Inflammatory macrophage (primary cell): ENCODE measurements around the gene CDK5RAP1.
"Not testable (repeated sequence)": the region's sequence is repeated elsewhere in the genome, so short reads cannot be mapped to it uniquely, and the experiment has no call there.

Source experiments
- DNase-seq, 2 donors: peaks; one replicate each; pipeline ENCODE4 v3.0.0-alpha.2; 2020 to 2022

Gene CDK5RAP1

GRCh38 chr20:33419140-33419974 is 18.0 kb upstream of the CDK5RAP1 start:
- no peak for DNase-seq

DNA sequence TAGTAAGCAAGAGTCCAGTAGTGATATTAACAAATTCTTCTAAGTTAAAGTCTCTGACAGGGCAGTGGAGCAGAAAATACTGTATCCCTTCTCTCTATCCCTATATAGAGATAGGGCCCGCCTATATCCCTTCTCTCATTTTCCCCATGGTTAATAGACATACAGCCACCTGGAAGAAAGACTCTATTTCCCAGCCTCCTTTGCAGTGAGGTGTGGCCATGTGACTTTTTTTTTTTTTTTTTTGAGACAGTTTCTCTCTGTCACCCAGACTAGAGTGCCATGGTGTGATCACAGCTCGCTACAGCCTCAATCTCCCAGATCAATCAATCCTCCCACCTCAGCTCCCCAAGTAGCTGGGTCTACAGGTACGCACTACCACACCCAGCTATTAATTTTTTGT is 16.7 kb upstream of the CDK5RAP1 start:
- DNase-seq = no peak

- DNase-seq = peak in 1 of 2 donors; percentile 9
Observed at GRCh38 chr20:33415948-33416347, 14.6 kb upstream of the CDK5RAP1 start.

- DNase-seq = no peak
Observed at GRCh38 chr20:33412484-33412838, 11.1 kb upstream of the CDK5RAP1 start.

GRCh38 chr20:33411711-33412483 is 10.6 kb upstream of the CDK5RAP1 start:
- DNase-seq = no peak

DNA sequence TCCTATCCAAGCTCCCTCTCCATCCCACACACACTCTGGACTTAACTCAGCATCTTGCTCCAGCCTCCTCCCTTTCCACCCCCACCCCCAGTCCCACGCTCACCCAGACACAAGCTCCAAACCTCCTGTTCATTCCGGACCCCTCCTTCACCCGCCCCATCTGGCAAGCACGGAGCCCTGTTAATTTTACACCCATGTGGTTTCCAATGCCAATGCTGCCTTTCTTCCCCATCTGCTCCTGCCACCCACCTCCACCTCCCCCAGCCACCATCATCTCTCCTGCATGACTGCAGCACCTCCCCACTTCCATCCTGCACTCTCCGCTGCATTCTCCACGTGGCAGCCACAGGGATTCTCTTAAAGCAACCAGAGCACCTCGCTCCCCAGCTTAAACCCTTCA is 9.9 kb upstream of the CDK5RAP1 start:
- DNase-seq = no peak

DNA sequence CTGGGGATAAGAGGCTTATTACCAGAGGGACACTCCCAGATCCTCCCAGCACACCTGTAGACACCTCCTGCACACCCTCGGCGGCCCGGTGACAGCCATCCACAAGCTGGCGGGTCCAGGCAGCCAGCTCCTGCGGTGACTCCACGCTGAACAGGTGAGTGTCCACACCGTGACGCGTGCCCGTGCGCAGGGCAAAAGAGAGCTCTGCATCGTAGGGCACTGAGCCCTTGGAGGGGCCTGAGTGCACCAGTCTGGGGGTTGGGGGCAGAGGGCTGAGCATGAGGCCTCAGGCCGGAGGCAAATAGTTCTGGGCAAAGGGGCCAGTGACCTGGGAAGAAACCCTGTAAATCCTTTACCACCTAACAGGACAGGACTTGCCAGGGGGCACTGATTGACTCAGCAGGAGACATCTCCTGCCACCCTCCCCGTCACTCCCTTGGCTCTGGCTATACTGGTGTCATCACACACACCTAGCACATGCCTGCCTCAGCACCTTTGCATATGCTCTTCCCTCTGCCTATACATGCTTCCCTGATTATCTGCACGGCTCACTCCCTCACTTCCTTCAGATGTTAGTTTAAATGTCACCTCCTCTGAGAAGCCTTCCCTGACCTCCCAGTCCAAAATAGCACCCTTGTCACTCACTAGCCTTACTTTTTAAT is 8.9 kb upstream of the CDK5RAP1 start:
- no peak for DNase-seq

DNA sequence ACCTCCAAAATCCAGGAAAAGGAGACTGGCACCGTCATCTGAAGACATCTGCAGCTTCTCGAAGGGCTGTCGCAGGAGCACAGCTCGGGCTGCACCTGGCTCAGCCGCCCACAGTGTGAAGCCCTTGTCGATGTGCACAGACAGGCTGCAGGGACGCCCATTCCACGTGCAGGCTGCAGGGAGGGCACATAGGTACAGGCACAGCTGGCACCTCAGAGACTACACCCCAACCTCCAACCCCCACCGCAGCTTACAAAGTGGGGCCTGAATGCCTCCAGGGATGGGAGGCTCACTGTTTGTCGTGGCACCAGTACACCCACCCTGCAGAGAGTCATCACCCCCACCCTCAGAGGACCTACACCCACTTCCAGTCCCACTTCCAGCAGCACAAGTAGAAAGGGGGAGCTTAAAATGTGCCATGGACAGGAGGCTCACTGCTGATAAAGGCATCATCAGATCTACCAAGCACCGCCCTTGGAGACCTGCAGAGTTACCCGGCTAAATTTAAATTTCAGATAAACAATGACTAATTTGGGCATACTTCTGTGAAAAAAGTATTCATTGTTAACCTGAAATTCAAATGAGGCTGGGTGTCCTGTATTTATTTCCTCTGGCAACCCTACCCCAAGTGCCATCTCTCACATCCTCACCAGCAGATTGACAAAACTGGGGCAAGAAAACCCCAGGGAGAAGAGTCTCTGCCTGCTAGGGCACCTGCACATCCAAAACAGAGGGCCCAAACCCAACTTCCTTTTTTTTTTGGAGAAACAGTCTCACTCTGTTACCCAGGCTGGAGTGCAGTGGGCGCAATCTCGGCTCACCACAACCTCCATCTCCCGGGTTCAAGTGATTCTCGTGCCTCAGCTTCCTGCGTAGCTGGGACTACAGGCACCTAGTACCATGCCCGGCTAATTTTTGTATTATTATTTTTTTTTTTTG is 7.7 kb upstream of the CDK5RAP1 start:
- no peak for DNase-seq

GRCh38 chr20:33408313-33408712 is 7.0 kb upstream of the CDK5RAP1 start:
- DNase-seq = no peak

GRCh38 chr20:33407796-33408195 is 6.5 kb upstream of the CDK5RAP1 start:
- DNase-seq = no peak

DNA sequence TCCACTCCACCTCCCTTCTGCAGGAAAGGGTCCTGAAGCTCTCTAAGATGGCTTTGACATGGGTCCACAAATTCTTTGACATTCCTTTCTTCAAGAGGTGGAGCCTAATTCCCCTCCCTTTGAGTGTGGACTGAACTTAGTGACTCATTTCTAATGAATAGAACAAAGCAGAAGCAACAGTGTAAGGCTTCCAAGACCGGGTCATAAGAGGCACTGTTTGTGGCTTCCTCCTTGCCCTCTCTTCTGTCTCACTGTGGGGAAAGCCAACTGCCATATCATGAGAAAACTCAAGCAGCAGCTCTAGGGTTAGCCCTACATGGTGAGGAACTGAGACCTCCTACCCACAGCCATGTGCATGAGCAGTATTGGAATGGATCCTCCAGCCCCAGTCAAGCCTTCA is 5.9 kb upstream of the CDK5RAP1 start:
- DNase-seq = peak; percentile 84 to 86

GRCh38 chr20:33404281-33404680 is 3.0 kb upstream of the CDK5RAP1 start:
- DNase-seq = no peak

- peak; percentile 38 to 55 for DNase-seq
Observed at GRCh38 chr20:33401921-33402369, 626 bp upstream of the CDK5RAP1 start.

DNA sequence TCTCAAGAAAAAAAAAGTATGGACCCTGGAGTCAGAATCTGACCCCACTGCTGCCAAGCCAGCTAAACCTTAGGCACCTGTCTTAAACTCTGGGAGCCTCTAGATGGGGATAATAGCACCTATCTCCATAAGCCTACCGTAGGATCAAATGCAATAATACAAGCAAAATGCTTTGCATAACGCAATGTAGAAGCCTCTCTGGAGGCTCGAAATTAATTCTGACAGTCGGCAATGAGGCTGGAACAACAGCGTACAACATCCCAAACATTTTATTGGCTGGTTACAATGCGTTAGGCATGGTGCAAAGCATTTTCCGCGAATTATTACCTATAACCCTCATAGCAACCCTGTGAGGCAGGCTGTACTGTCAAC is 521 bp downstream of the CDK5RAP1 start:
- DNase-seq = no peak

DNA sequence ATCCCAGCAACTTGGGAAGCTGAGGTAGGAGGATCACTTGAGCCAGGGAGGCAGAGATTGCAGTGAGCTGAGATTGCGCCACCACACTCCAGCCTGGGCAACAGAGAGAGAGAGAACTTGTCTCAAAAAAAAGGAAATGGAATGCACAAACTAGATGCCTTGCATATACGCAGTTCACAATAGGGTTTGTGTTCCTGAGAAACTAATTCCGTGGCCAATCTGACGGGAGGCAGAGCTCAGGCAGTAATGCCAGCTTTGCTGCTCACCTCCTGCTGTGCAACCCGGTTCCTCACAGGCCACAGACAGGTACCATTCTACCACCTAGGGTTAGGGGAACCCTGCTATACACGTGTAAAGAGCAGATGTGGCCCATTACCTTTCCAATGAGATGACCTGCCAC is 1.4 kb downstream of the CDK5RAP1 start:
- DNase-seq = peak; percentile 58 to 64

DNA sequence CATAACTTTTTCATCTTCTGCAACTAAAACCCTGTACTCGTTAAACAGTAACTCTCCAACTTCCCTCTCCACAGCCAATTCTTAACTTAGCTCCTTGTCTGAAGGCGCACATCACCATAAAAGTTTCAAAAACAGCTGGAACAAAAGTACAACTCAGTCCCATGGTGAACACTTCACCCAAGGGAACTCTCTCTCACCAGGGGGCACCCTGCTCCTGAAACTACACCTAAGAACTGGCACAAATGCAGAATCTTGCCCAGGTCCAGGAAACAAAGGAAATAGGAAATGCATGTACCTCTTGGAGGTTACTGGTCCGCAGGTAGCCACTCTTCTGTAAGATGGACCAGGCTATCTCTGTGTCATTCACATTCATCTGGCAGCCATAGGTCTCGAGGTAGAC is 6.6 kb downstream of the CDK5RAP1 start:
- no peak for DNase-seq

- DNase-seq = no peak
Observed at GRCh38 chr20:33393609-33394008, 7.7 kb downstream of the CDK5RAP1 start.

- DNase-seq = no peak
Observed at GRCh38 chr20:33391722-33392415, 9.4 kb downstream of the CDK5RAP1 start.

DNA sequence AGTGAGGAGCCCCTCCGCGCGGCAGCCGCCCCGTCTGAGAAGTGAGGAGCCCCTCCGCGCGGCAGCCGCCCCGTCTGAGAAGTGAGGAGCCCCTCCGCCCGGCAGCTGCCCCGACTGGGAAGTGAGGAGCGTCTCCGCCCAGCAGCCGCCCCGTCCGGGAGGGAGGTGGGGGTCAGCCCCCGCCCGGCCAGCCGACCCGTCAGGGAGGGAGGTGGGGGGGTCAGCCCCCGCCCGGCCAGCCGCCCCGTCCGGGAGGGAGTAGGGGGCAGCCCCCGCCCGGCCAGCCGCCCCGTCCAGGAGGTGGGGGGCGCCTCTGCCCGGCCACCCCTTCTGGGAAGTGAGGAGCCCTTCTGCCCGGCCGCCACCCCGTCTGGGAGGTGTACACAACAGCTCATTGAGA is 12.0 kb downstream of the CDK5RAP1 start:
- not testable (repeated sequence) for DNase-seq

- no peak for DNase-seq
Observed at GRCh38 chr20:33388268-33388667, 13.1 kb downstream of the CDK5RAP1 start.

DNA sequence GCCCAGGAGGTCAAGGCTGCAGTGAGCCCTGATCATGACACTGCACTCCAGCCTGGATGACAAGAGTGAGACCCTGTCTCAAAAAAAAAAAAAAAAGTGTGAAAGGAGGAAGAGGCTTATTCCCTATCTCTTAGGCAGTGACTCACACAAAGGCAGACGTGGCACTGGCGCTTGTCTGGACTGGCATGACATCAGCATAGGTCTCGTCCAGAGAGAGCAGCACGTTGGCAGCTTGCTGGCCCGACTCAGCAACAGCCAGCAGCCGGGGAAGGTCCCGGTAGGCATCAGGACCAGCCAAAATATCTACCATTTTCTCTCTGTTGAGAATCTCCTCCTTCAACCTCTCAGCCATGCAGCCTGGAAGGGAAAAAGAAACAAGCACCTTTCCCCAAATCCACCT is 14.1 kb downstream of the CDK5RAP1 start:
- DNase-seq = peak; percentile 27 to 68

DNA sequence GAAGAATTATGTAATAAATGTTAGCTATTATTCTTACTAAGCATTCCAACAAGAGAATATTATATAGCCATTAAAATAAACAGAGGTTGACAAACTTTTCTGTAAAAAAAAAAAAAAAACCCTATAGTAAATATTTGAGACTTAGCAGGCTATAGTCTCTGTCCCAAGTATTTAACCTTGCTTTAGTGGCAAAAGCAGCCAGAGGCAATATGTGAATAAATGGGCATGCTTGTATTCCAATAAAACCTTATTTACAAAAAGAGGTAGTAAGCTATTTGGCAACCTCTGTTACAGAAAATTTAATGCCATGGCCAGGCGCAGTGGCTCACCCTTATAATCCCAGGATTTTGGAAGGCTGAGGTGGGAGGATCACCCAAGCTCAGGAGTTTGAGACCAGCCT is 14.6 kb downstream of the CDK5RAP1 start:
- DNase-seq = no peak
